ENCODE data around the gene NTN3. TPM values are rescaled to one million over a fixed set of nuclear protein-coding genes. Genes with fewer than 3 reads are reported as not detected.
"Not testable (repeated sequence)": the region's sequence is repeated elsewhere in the genome, so short reads cannot be mapped to it uniquely, and the experiment has no call there.

NTN3 gene
- total and polyA plus RNA-seq, 2 donors: 0.19 to 5.2 TPM

DNA sequence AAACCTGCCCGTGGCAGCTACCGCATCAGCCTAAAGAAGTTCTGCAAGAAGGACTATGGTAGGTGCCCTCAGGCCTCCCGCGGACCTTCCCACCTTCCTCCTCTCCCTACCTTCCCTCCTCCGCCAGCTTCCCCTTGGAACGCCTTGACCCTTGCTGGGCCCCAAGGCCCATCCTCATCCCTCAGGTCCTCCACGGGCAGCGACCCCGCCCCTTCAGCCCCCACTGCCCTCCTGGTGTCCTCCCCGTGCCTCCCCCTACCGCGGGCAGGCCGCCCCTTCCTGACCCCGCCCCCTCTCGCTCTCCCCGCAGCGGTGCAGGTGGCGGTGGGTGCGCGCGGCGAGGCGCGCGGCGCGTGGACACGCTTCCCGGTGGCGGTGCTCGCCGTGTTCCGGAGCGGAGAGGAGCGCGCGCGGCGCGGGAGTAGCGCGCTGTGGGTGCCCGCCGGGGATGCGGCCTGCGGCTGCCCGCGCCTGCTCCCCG lies 2.4 kb downstream of the NTN3 start:
- DNase-seq (ENCODE audit: extremely low spot score): no peak
- Histone ChIP-seq H3K27ac (ENCODE audit: low read depth) (no peak overlapping the region), H3K4me3 (ENCODE audit: low read depth, low read length) (peak overlapping the region; percentile 83), H3K36me3 (ENCODE audit: insufficient read depth) (no peaks in the 10 kb centered on the region), H3K4me1 (ENCODE audit: insufficient read depth) (no peaks in the 10 kb centered on the region)
- 6% methylated on average over 49 of the region's 49 CpGs for WGBS

DNA sequence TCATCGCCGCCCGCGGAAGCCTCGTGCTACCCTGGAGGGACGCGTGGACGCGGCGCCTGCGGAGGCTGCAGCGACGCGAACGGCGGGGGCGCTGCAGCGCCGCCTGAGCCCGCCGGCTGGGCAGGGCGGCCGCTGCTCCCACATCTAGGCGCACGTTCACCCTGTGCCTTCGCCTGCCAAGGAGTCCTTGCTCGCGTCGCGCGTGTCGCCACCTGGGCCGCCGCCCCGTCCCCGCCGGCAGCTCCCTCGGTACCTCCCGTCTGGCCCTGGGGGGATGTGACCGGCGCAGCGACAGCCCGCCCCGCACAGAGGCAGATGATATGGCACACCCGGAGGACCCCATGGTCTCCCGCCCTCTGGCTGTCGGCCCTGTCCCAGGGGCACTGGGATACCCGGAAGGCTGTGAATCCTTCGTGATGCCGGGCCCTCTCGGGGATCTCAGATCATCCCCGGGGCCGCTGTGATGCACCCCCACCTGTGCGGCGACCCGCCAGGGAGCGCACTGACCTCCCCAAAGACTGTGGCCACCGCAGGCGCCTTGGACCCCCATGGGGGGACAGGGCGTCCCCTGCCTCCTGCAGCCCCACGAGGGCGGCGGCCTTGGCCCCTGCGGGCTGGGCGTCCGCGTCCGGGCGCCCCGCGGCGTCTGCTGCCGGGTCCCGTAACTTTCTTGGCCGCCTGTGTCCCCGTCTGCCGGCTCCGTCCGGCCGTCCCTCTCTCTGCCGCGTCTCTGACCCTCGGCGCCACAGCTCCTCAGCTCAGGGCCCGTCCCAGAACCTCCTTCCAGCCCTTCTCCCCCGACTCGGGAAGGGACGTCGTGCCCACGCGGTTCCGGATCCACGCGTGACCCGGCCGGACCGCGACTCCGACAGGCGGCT lies 3.1 kb downstream of the NTN3 start:
- H3K4me1 ChIP-seq (ENCODE audit: insufficient read depth): no peaks in the 10 kb centered on the region
- no peak overlapping the region for H3K27ac ChIP-seq (ENCODE audit: low read depth)
- no peak for DNase-seq (ENCODE audit: extremely low spot score)
- peak overlapping the region; percentile 83 for H3K4me3 ChIP-seq (ENCODE audit: low read depth, low read length)
- WGBS: under 1% methylated on average over 100 of the region's 100 CpGs
- H3K36me3 ChIP-seq (ENCODE audit: insufficient read depth): no peaks in the 10 kb centered on the region

DNA sequence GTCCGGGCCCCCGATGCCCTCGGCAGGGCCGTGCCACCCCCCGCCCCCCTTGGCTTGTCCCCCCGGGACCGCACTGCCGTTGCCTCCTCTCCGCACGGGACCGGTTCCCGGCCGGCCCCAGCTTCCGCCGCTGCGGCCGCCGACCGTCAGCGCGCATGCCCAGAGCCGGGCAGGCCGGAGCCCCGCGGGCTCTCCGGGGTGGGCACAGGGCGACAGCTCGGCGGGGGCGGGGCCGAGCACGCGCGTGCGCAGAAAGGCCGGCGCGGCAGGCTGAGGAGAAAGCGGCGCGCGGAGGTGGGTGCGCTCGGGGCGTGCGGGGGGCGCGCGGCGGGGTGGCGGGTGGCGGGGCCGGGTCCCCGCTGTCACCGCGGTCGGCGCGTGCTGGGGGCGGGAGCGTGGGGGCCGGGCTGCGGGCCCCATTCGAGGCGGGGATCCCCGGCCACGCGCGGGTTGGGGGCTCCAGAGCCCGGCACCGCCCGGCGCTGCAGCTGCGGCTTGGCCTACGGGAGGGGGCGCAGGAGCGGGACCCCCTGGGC lies 3.8 kb downstream of the NTN3 start, which contains the start of gene TBC1D24:
Gene TBC1D24 (plus strand): TSS at position 251 of the 536 bp plus-strand sequence. CDS start 21,022 bp downstream, outside the sequence.
- Histone ChIP-seq H3K36me3 (ENCODE audit: insufficient read depth) (no peaks in the 10 kb centered on the region), H3K27ac (ENCODE audit: low read depth) (no peak within 1 kb of the TSS)
- WGBS: under 1% methylated on average over 77 of the region's 77 CpGs

DNA sequence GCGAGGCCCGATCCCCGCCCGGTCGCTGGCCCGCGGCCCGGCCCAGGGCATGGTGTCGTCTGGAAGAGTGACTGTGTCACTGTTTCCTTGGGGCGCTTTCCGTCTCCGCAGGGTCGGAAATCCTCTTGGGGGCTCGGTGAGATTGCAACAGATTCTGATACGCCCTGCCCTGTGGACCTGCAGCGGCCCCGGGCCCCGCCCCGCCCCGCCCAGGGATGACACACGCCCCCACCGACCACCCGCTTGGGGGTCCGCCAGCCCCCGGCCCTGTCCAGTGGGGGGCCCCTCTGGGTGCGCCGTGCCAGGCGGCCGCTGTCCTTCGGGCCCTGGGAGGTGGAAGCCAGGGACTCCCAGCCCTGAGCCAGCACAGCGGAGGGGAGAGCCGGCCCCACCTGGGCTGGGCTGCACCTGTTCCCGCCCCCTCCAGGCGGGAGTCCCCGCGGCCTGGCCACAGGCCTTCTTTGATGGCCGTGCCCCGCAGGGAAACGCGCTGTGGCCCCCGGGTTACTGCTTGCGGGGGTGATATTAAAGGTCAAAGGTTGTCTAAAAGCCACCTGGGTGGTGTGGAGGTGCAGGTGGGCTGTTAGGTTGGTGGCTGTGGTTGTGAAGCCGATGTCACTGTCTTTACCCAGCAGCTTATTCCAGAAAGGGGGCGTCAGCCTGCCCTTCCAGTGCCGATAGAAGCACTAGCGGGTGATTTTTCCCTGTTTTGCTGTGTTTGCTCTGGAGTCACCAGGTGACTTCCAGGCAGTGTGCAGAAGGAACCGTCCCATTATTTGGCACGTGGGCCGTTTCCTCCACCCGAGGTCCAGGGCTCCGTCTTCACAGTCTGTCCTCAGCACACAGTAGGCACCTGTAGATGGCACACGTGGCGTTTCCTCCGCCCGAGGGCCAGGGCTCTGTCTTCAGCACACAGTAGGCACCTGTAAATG lies 4.6 kb downstream of the NTN3 start:
- no peak overlapping the region for H3K27ac ChIP-seq (ENCODE audit: low read depth)
- no peak for DNase-seq (ENCODE audit: extremely low spot score)
- 12% methylated on average over 55 of the region's 55 CpGs for WGBS
- peak overlapping the region; percentile 83 for H3K4me3 ChIP-seq (ENCODE audit: low read depth, low read length)
- H3K4me1 ChIP-seq (ENCODE audit: insufficient read depth): no peaks in the 10 kb centered on the region
- H3K36me3 ChIP-seq (ENCODE audit: insufficient read depth): no peaks in the 10 kb centered on the region

More for the DNA sequence above, 3.8 kb downstream of the NTN3 start, which contains the start of gene TBC1D24:
- no peaks in the 10 kb centered on the region for H3K4me1 ChIP-seq (ENCODE audit: insufficient read depth)
- DNase-seq (ENCODE audit: extremely low spot score): no peak
- peak within 1 kb of the TSS; percentile 83 for H3K4me3 ChIP-seq (ENCODE audit: low read depth, low read length)

DNA sequence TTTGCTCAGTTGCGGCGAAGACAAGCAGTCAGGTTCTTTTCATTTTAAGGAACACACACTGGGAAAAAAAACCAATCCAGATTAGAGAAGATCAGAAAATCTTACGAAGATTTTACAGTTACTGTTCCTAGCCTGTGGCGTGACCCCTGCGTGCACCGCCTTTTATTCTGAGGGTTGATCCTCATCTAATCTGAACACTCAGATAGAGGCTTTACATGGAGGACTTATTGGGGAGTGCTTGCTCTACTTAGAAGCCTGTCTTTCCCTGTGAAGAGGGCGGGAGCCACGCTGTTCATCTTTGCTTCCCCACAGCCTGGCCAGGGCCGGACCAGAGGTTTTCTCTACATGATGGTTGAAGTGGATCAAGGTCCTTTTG lies 5.2 kb downstream of the NTN3 start:
- no peak for DNase-seq (ENCODE audit: extremely low spot score)
- Histone ChIP-seq H3K27ac (ENCODE audit: low read depth) (no peak overlapping the region), H3K36me3 (ENCODE audit: insufficient read depth) (no peaks in the 10 kb centered on the region), H3K4me3 (ENCODE audit: low read depth, low read length) (no peak overlapping the region), H3K4me1 (ENCODE audit: insufficient read depth) (no peaks in the 10 kb centered on the region)
- WGBS: 91% methylated on average over 9 of the region's 9 CpGs

DNA sequence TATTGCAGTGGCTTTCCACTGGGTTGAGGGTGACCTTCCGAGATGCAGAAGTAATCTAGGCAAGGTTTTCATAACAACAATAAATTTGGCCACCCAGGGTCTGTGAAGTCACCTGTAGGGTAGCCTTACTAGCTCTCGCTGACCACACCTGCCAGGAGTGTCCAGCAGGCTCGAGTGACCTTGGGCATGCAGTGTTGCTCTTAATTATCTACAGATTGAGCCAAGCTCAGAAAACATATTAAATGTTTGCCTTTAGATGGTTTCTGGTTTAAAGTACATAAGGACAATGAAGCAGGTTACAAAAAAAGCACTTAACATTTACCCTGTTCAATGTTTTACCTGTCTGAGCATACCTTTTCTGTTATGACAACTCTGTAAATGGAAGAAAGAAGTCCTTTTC lies 5.6 kb downstream of the NTN3 start:
- H3K4me1 ChIP-seq (ENCODE audit: insufficient read depth): no peaks in the 10 kb centered on the region
- no peak overlapping the region for H3K27ac ChIP-seq (ENCODE audit: low read depth)
- DNase-seq (ENCODE audit: extremely low spot score): no peak
- WGBS: 86% methylated on average over 3 of the region's 3 CpGs
- no peak overlapping the region for H3K4me3 ChIP-seq (ENCODE audit: low read depth, low read length)
- H3K36me3 ChIP-seq (ENCODE audit: insufficient read depth): no peaks in the 10 kb centered on the region

DNA sequence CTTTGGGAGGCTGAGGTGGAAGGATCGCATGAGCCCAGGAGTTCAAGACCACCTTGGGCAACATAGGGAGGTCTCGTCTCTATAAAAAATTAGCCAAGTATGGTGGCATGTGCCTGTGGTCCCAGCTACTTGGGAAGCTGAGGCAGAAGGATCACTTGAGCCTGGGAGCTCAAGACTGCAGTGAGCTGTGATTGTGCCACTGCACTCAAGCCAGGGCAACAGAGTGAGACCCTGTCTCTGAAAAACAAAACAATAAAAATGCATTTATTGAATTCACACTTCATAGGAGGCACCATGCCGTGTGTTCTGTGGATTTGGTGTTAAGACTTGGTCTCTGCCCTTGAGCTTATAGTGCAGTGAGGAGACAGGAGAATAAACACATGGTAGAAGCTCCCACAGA lies 6.2 kb downstream of the NTN3 start:
- WGBS: 94% methylated on average over 3 of the region's 3 CpGs
- no peak for DNase-seq (ENCODE audit: extremely low spot score)
- no peaks in the 10 kb centered on the region for H3K36me3 ChIP-seq (ENCODE audit: insufficient read depth)
- no peak overlapping the region for H3K4me3 ChIP-seq (ENCODE audit: low read depth, low read length)
- H3K27ac ChIP-seq (ENCODE audit: low read depth): no peak overlapping the region
- H3K4me1 ChIP-seq (ENCODE audit: insufficient read depth): no peaks in the 10 kb centered on the region

DNA sequence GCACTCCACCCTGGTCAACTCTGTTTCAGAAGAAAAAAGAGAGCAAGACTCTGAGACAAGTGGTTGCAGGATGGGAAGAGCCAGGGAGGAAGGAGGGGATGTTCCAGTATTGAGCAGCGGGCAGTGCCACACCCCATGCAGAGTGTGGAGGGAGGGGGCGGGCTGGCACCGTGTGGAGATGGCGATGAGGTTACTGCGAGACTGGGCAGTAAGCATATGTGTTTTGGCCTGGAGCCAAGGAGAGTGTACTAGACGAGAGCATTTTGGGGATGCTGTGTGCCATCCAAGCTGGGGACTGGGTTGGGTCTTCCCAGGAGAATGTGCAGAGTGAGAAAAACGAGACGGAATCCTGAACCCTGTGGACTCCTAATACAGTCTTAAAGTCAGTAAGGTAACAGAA lies 7.2 kb downstream of the NTN3 start:
- Histone ChIP-seq H3K4me3 (ENCODE audit: low read depth, low read length) (no peak overlapping the region), H3K4me1 (ENCODE audit: insufficient read depth) (no peaks in the 10 kb centered on the region), H3K36me3 (ENCODE audit: insufficient read depth) (no peaks in the 10 kb centered on the region), H3K27ac (ENCODE audit: low read depth) (no peak overlapping the region)
- 73% methylated on average over 8 of the region's 8 CpGs for WGBS
- no peak for DNase-seq (ENCODE audit: extremely low spot score)

DNA sequence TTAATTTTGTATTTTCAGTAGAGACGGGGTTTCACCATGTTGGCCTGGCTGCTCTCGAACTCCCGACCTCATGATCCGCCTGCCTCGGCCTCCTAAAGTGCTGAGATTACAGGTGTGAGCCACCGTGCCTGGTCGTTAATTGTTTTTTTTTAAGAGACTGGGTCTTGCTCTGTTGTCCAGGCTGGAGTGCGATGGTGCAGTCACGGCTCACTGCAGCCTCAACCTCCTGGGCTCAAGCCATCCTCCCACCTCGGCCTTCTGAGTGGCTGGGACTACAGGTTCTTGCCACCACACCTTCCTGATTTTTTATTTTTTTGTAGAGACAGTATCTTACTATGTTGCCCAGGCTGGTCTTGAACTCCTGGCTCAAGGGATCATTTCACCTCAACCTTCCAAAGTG lies 8.9 kb downstream of the NTN3 start:
- not testable (repeated sequence) for H3K4me1 ChIP-seq (ENCODE audit: insufficient read depth); H3K4me3 ChIP-seq (ENCODE audit: low read depth, low read length); H3K27ac ChIP-seq (ENCODE audit: low read depth); H3K36me3 ChIP-seq (ENCODE audit: insufficient read depth); DNase-seq (ENCODE audit: extremely low spot score)
- 93% methylated on average over 10 of the region's 10 CpGs for WGBS

DNA sequence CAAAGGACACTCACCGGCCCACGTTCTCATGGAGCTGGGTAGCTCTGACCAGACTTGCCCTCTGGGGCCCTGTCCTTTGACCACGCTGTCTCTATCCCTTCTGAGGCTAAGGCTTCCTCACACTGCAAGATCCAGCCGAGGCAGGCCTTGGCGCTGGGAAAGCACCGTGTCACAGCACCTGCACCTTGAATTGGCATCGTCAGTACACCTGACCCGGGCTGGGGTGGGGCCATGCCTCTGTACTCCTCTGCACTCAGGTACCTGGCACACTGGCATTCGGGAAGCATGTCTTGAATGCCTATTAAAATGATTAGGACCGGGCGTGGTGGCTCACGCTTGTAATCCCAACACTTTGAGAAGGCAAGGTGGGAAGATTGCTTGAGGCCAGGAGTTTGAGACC lies 9.9 kb downstream of the NTN3 start:
- Histone ChIP-seq H3K4me3 (ENCODE audit: low read depth, low read length) (no peak overlapping the region), H3K36me3 (ENCODE audit: insufficient read depth) (no peaks in the 10 kb centered on the region), H3K4me1 (ENCODE audit: insufficient read depth) (no peaks in the 10 kb centered on the region), H3K27ac (ENCODE audit: low read depth) (no peak overlapping the region)
- WGBS: 87% methylated on average over 12 of the region's 12 CpGs
- DNase-seq (ENCODE audit: extremely low spot score): no peak

DNA sequence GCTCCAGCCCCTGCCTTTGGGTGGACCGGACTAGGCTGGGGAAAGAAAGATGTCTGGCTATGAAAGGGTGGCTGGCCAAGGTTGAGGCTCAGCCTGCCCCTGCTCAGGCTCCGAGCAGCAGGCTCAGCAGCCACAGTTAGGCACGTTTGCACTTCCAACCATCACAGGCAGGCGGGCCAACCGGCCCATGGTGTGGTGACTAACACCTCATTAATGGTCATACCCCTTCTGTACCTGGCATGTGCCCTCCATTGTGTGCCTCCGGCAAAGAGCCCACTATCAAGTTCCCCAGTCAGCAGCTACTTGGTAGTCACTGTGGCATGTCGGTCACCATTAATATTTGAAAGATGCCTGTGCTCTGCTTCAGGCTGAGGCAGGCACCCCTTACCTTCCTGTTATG lies 10.6 kb downstream of the NTN3 start:
- WGBS: 73% methylated on average over 7 of the region's 7 CpGs
- H3K4me3 ChIP-seq (ENCODE audit: low read depth, low read length): no peak overlapping the region
- no peaks in the 10 kb centered on the region for H3K36me3 ChIP-seq (ENCODE audit: insufficient read depth)
- no peaks in the 10 kb centered on the region for H3K4me1 ChIP-seq (ENCODE audit: insufficient read depth)
- H3K27ac ChIP-seq (ENCODE audit: low read depth): no peak overlapping the region
- DNase-seq (ENCODE audit: extremely low spot score): no peak

DNA sequence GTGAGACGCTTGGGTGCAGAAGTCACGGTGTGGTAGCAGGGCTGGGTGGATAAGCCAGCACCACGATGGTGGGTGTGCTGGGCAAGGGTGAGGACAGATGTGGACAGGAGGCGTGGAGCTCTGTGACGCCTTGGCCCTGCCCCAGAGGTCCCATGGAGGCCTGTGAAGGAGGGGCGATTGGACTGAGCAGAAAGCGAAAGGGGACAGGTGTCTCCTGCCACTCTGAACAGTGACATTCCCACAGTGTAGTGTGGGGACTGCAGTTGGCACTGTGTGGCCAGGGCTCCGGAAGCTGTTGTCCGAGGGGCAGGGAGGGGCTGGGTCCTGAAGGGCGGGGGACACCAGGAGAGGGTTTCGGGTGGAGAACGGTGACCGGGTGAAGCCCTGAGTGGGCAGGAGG lies 11.2 kb downstream of the NTN3 start:
- WGBS: 57% methylated on average over 13 of the region's 13 CpGs
- Histone ChIP-seq H3K4me1 (ENCODE audit: insufficient read depth) (no peaks in the 10 kb centered on the region), H3K27ac (ENCODE audit: low read depth) (no peak overlapping the region), H3K4me3 (ENCODE audit: low read depth, low read length) (no peak overlapping the region), H3K36me3 (ENCODE audit: insufficient read depth) (no peaks in the 10 kb centered on the region)
- no peak for DNase-seq (ENCODE audit: extremely low spot score)

DNA sequence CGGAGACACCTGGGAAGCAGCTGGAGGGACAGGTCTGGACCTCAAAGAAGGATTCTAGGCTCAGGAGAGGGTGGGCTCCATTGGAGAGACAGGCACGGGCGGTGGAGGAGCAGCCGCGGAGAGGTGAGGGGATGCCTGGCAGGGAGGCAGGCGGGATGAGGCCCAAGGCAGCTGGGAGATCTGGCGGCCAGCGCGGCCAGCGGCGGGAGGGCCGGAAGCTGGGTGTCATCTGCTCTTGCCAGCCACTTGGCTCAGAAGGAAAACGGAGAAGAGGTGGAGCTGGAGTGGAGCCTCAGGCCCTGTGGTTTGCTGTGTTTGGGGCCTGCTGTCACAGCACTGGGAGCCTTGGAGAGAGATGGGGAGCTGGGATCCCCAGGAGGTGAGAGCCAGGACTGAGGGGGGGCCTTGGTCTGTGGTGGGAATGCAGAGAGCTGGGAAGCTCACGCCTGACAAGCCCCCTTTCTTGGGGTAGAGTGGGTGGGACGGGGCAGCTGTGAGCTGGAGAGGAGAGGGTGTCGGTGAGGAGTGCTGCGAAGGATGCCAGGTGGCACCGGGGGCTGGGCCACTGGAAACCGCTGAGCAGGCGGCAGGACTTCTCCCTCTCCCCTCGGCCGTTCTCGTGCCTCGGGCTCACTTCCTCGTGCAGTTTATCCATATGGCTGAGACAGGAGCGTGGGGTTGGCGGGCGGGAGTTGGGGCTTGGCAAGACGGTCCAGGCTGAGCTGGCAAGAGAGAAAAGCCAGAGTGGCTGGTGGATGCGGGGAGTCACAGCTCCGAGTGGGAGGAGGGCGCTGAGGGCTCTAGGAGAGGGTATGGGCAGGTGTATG lies 11.8 kb downstream of the NTN3 start:
- WGBS: 20% methylated on average over 32 of the region's 32 CpGs
- no peak for DNase-seq (ENCODE audit: extremely low spot score)
- Histone ChIP-seq H3K4me3 (ENCODE audit: low read depth, low read length) (no peak overlapping the region), H3K36me3 (ENCODE audit: insufficient read depth) (no peaks in the 10 kb centered on the region), H3K4me1 (ENCODE audit: insufficient read depth) (no peaks in the 10 kb centered on the region), H3K27ac (ENCODE audit: low read depth) (no peak overlapping the region)

All from urinary bladder (tissue), 4 donors.